22Rv1 (cell line): ENCODE data around the gene TOR1AIP2.

Experiments used
- ZFX ChIP-seq: fragments of 450-650 bp; IDR thresholded peaks from 2 replicates; pipeline ENCODE4 v1.6.1; 2017; ENCODE audit warnings: antibody characterized with exemption, borderline replicate concordance
- TF ChIP-seq, protein P1 (sequence below): fragments of 450-650 bp; IDR thresholded peaks from 2 replicates; pipeline ENCODE4 v1.5.1; 2017; ENCODE audit warnings: mild to moderate bottlenecking

- TF ChIP-seq, protein P1, sequence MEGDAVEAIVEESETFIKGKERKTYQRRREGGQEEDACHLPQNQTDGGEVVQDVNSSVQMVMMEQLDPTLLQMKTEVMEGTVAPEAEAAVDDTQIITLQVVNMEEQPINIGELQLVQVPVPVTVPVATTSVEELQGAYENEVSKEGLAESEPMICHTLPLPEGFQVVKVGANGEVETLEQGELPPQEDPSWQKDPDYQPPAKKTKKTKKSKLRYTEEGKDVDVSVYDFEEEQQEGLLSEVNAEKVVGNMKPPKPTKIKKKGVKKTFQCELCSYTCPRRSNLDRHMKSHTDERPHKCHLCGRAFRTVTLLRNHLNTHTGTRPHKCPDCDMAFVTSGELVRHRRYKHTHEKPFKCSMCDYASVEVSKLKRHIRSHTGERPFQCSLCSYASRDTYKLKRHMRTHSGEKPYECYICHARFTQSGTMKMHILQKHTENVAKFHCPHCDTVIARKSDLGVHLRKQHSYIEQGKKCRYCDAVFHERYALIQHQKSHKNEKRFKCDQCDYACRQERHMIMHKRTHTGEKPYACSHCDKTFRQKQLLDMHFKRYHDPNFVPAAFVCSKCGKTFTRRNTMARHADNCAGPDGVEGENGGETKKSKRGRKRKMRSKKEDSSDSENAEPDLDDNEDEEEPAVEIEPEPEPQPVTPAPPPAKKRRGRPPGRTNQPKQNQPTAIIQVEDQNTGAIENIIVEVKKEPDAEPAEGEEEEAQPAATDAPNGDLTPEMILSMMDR = no peak
- no peak for TF ChIP-seq ZFX
Measured at GRCh38 chr1:179807691-179808485, 69.7 kb downstream of the TOR1AIP2 start.
